GM21526 (cell line): Measurements from ENCODE around the gene B4GALT5.

ENCODE experiments used
- ATAC-seq: cut with Tn5 transposase; IDR thresholded peaks from one replicate; pipeline ENCODE4 v1.9.1; 2021; ENCODE audit warnings: moderate library complexity; ENCODE audit not compliant: unreplicated experiment, low FRiP score

Gene B4GALT5

GRCh38 chr20:49591217-49591865, 122.3 kb downstream of the B4GALT5 start:
- ATAC-seq, result no peak

GRCh38 chr20:49590163-49591017, 123.3 kb downstream of the B4GALT5 start:
- no peak for ATAC-seq

GRCh38 chr20:49589747-49590146, 123.9 kb downstream of the B4GALT5 start:
- ATAC-seq, result no peak

- no peak for ATAC-seq
These were observed 126.5 kb downstream of the B4GALT5 start for GRCh38 chr20:49587111-49587570.

GRCh38 chr20:49585585-49586245, 128.0 kb downstream of the B4GALT5 start:
- ATAC-seq, result no peak

- ATAC-seq, result no peak
These were observed 129.0 kb downstream of the B4GALT5 start for GRCh38 chr20:49584418-49585382.

GRCh38 chr20:49583669-49584417, 129.8 kb downstream of the B4GALT5 start:
- no peak for ATAC-seq

GRCh38 chr20:49583343-49583668, 130.4 kb downstream of the B4GALT5 start:
- no peak for ATAC-seq
